ENCODE measurements around the gene UIMC1. TPM values are rescaled to one million over a fixed set of nuclear protein-coding genes. Genes with fewer than 3 reads are reported as not detected.
A peak's percentile ranks its signal among the peaks of the same experiment; 100 is the strongest.
"Not testable (repeated sequence)": the region's sequence is repeated elsewhere in the genome, so short reads cannot be mapped to it uniquely, and the experiment has no call there.

Gene UIMC1
- total RNA-seq, 2 experiments from 2014 or later = 42.7 to 78.5 TPM

- peak overlapping the region; percentile 47 for H3K4me3 ChIP-seq (ENCODE audit: low read depth, low read length, poor library complexity, severe bottlenecking)
- POLR2A ChIA-PET = interaction anchor here (0.7 to 1.6 kb wide), 7 partner anchors 9 to 124 kb away, joined by 3 to 16 read pairs (median 4); no protein-coding TSS in a partner anchor
- CTCF ChIA-PET (ENCODE audit: unreplicated experiment) = interaction anchor here (0.6 kb wide), 1 partner anchor 53 kb away, joined by 3 read pairs; no protein-coding TSS in a partner anchor
- peaks cover 13% of the 10 kb centered on the region for H4K20me1 ChIP-seq (ENCODE audit: insufficient read depth, low read length)
- peak overlapping the region; percentile 92 for H3K27ac ChIP-seq (ENCODE audit: low read depth, low read length, poor library complexity, severe bottlenecking)
- H2AFZ ChIP-seq (ENCODE audit: low read length) = no peak overlapping the region
- no peaks in the 10 kb centered on the region for H3K9me2 ChIP-seq (ENCODE audit: insufficient read depth, low read length)
- peak overlapping the region; percentile 60 for H3K4me2 ChIP-seq (ENCODE audit: low read length)
- peaks cover 35% of the 10 kb centered on the region for H3K36me3 ChIP-seq (ENCODE audit: insufficient read depth, low read length)
- peaks cover 100% of the 10 kb centered on the region for H3K79me2 ChIP-seq (ENCODE audit: insufficient read depth, low read depth, low read length)
- BruUV-seq (replicated peaks) = no TSS peak
- H3K4me1 ChIP-seq (ENCODE audit: insufficient read depth, low read length, poor library complexity, severe bottlenecking) = peaks cover 74% of the 10 kb centered on the region
- TF ChIP-seq EZH2phosphoT487 (IDR thresholded peaks at IDR 0.05; ENCODE audit: borderline replicate concordance, low read depth, low read length) (no peak), CTCF (conservative IDR thresholded peaks at IDR 0.05; ENCODE audit: low read length) (no peak)
- intact Hi-C loops (cut with micrococcal nuclease; ENCODE audit: unreplicated experiment) = loop anchor here (1.0 to 10.0 kb wide), 4 partner anchors 9 to 550 kb away; partner anchors contain the start of genes FAF2, PRELID1, RAB24 and UIMC1
- H3K9me3 ChIP-seq (ENCODE audit: low read length) = peaks cover 12% of the 10 kb centered on the region; the same call in 1 of the 2 replicates
- peak; percentile 95 for DNase-seq (ENCODE audit: low spot score)
These were observed 12.0 kb downstream of the UIMC1 start for GRCh38 chr5:176994460-176995121.

GRCh38 chr5:176993081-176993480 lies 13.5 kb downstream of the UIMC1 start:
- H3K9me2 ChIP-seq (ENCODE audit: insufficient read depth, low read length); BruUV-seq (replicated peaks); H2AFZ ChIP-seq (ENCODE audit: low read length); CTCF ChIA-PET (ENCODE audit: unreplicated experiment); DNase-seq (ENCODE audit: low spot score); H3K4me3 ChIP-seq (ENCODE audit: low read depth, low read length, poor library complexity, severe bottlenecking): not testable (repeated sequence)
- Histone ChIP-seq H3K4me2 (ENCODE audit: low read length) (peak overlapping the region; percentile 0; the same call in 1 of the 2 replicates), H3K9me3 (ENCODE audit: low read length) (peaks cover 12% of the 10 kb centered on the region; the same call in 1 of the 2 replicates), H4K20me1 (ENCODE audit: insufficient read depth, low read length) (peaks cover 13% of the 10 kb centered on the region), H3K79me2 (ENCODE audit: insufficient read depth, low read depth, low read length) (peaks cover 100% of the 10 kb centered on the region), H3K4me1 (ENCODE audit: insufficient read depth, low read length, poor library complexity, severe bottlenecking) (peaks cover 87% of the 10 kb centered on the region), H3K36me3 (ENCODE audit: insufficient read depth, low read length) (peaks cover 32% of the 10 kb centered on the region), H3K27ac (ENCODE audit: low read depth, low read length, poor library complexity, severe bottlenecking) (peak overlapping the region; percentile 92)
- POLR2A ChIA-PET = interaction anchor here (0.7 to 2.9 kb wide), 3 partner anchors 12 to 465 kb away, joined by 3 to 16 read pairs (median 3); partner anchors contain the start of gene ZNF346
- intact Hi-C loops (cut with micrococcal nuclease; ENCODE audit: unreplicated experiment) = loop anchor here (10.0 kb wide), 2 partner anchors 312 to 548 kb away; partner anchors contain the start of genes FAF2, PRELID1 and RAB24

GRCh38 chr5:176987583-176987982 lies 19.0 kb downstream of the UIMC1 start:
- BruUV-seq (replicated peaks) = no TSS peak
- TF ChIP-seq CTCF (conservative IDR thresholded peaks at IDR 0.05; ENCODE audit: low read length) (no peak), EZH2phosphoT487 (IDR thresholded peaks at IDR 0.05; ENCODE audit: borderline replicate concordance, low read depth, low read length) (no peak)
- no peaks in the 10 kb centered on the region for H4K20me1 ChIP-seq (ENCODE audit: insufficient read depth, low read length)
- H3K9me3 ChIP-seq (ENCODE audit: low read length) = peaks cover 12% of the 10 kb centered on the region; the same call in 1 of the 2 replicates
- no peaks in the 10 kb centered on the region for H3K9me2 ChIP-seq (ENCODE audit: insufficient read depth, low read length)
- peaks cover 85% of the 10 kb centered on the region for H3K79me2 ChIP-seq (ENCODE audit: insufficient read depth, low read depth, low read length)
- H2AFZ ChIP-seq (ENCODE audit: low read length) = no peak overlapping the region
- peak overlapping the region; percentile 1 for H3K4me3 ChIP-seq (ENCODE audit: low read depth, low read length, poor library complexity, severe bottlenecking)
- intact Hi-C loops (cut with micrococcal nuclease; ENCODE audit: unreplicated experiment) = no loop called here
- H3K4me1 ChIP-seq (ENCODE audit: insufficient read depth, low read length, poor library complexity, severe bottlenecking) = peaks cover 68% of the 10 kb centered on the region
- POLR2A ChIA-PET = interaction anchor here (1.8 kb wide), 1 partner anchor 16 kb away, joined by 7 read pairs; no protein-coding TSS in a partner anchor
- peak overlapping the region; percentile 73 for H3K4me2 ChIP-seq (ENCODE audit: low read length)
- CTCF ChIA-PET (ENCODE audit: unreplicated experiment) = no interaction called here
- peaks cover 50% of the 10 kb centered on the region for H3K36me3 ChIP-seq (ENCODE audit: insufficient read depth, low read length)
- H3K27ac ChIP-seq (ENCODE audit: low read depth, low read length, poor library complexity, severe bottlenecking) = peak overlapping the region; percentile 95
- no peak for DNase-seq (ENCODE audit: low spot score)
